Breast epithelium (tissue), 4 donors: Measurements from ENCODE around the gene CDH18. TPM values are rescaled to one million over a fixed set of nuclear protein-coding genes. Genes with fewer than 3 reads are reported as not detected.

ENCODE experiments used
- DNase-seq, 2 donors: peaks; one replicate each; pipeline ENCODE4 v3.0.0-alpha.2; 2019; ENCODE audit warnings: low spot score in 2 of 2
- H3K27ac ChIP-seq, 2 donors: fragments of 200-600 bp; sonication (generic) in 1 of 2; one replicate each; pipeline ENCODE4 v1.5.1; 2016 to 2019; ENCODE audit warnings: mild to moderate bottlenecking in 1 of 2
- H3K27me3 ChIP-seq, 2 donors: fragments of 200-600 bp; sonication (generic) in 1 of 2; one replicate each; pipeline versions ENCODE4 v1.5.1 to v1.6.0; 2017 to 2019; ENCODE audit warnings: control low read depth in 1 of 2, mild to moderate bottlenecking in 1 of 2
- H3K36me3 ChIP-seq: fragments of 200-600 bp; one replicate; pipeline ENCODE4 v1.5.1; 2019
- H3K4me1 ChIP-seq, 2 donors: fragments of 200-600 bp; sonication (generic); one replicate each; pipeline ENCODE4 v1.5.1; 2016 to 2019; ENCODE audit warnings: control low read depth in 1 of 2
- H3K4me3 ChIP-seq, 3 donors: fragments of 200-600 bp; sonication (generic); 1 replicate in 2 of 3; 2 replicates in 1 of 3; pipeline ENCODE4 v1.5.1; 2016 to 2019; ENCODE audit warnings: mild to moderate bottlenecking in 3 of 3, moderate library complexity in 2 of 3
- H3K9me3 ChIP-seq, 2 donors: fragments of 200-600 bp; sonication (generic) in 1 of 2; one replicate each; pipeline ENCODE4 v1.5.1; 2016 to 2019; ENCODE audit warnings: control low read depth in 1 of 2
- POLR2A ChIP-seq: fragments of 450-650 bp; IDR thresholded peaks from one replicate; pipeline ENCODE4 v1.6.1; 2016; ENCODE audit warnings: antibody characterized with exemption, mild to moderate bottlenecking, moderate library complexity
- POLR2AphosphoS5 ChIP-seq, 3 donors: sonication (generic); formaldehyde crosslinking; IDR thresholded peaks; one replicate each; pipeline ENCODE4 v1.6.1; 2017; ENCODE audit warnings: antibody characterized with exemption in 3 of 3
- intact Hi-C: fragments of 100-400 bp; cut with DNase I; formaldehyde crosslinking; loops from one replicate; pipeline ENCODE4 v1.15.1; 2023; ENCODE audit warnings: low total_unique reads
- total RNA-seq, 3 donors: library from RNA; depleted of rRNA; stranded (reverse); fragments of >200 nt; gene quantifications; one replicate each; pipeline ENCODE4 v1.1.0, GENCODE V29; 2016
- TF ChIP-seq, protein P1 (sequence below), 3 donors: fragments of 450-650 bp; IDR thresholded peaks; one replicate each; pipeline ENCODE4 v1.5.1; 2016 to 2017; ENCODE audit warnings: antibody characterized with exemption in 3 of 3, mild to moderate bottlenecking in 3 of 3, moderate library complexity in 3 of 3

The CDH18 gene
- total RNA-seq, 3 donors from 2014 or later: not detected

DNA sequence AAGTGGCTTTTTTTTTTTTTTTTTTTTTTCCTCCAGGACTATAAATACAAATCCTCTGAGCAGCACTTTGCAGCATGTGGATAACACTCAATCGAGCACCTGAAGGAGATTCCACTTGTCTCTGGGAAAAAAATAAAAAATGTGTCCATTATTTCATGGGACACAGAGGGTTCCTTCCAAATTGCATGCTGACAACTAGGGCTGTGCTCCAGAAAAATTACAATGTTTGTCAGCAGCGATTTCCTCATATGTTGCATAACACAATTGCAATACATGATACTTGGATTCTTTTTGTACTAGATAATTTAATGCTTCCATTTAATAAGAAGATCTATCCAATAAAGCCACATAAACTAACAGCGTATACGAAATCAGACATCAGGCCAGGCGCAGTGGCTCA, 84.4 kb downstream of the CDH18 start:
- H3K4me1 ChIP-seq: no peaks in the 10 kb centered on the region
- no peaks in the 10 kb centered on the region for H3K27me3 ChIP-seq
- no peaks in the 10 kb centered on the region for H3K36me3 ChIP-seq
- intact Hi-C loops: no loop called here
- no peak overlapping the region for H3K27ac ChIP-seq
- TF ChIP-seq POLR2AphosphoS5 (IDR thresholded peaks at IDR 0.05) (no peak), POLR2A (no peak)
- TF ChIP-seq, protein P1, sequence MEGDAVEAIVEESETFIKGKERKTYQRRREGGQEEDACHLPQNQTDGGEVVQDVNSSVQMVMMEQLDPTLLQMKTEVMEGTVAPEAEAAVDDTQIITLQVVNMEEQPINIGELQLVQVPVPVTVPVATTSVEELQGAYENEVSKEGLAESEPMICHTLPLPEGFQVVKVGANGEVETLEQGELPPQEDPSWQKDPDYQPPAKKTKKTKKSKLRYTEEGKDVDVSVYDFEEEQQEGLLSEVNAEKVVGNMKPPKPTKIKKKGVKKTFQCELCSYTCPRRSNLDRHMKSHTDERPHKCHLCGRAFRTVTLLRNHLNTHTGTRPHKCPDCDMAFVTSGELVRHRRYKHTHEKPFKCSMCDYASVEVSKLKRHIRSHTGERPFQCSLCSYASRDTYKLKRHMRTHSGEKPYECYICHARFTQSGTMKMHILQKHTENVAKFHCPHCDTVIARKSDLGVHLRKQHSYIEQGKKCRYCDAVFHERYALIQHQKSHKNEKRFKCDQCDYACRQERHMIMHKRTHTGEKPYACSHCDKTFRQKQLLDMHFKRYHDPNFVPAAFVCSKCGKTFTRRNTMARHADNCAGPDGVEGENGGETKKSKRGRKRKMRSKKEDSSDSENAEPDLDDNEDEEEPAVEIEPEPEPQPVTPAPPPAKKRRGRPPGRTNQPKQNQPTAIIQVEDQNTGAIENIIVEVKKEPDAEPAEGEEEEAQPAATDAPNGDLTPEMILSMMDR (IDR thresholded peaks at IDR 0.05): no peak
- H3K9me3 ChIP-seq: no peaks in the 10 kb centered on the region
- H3K4me3 ChIP-seq: no peak overlapping the region
- DNase-seq: no peak

DNA sequence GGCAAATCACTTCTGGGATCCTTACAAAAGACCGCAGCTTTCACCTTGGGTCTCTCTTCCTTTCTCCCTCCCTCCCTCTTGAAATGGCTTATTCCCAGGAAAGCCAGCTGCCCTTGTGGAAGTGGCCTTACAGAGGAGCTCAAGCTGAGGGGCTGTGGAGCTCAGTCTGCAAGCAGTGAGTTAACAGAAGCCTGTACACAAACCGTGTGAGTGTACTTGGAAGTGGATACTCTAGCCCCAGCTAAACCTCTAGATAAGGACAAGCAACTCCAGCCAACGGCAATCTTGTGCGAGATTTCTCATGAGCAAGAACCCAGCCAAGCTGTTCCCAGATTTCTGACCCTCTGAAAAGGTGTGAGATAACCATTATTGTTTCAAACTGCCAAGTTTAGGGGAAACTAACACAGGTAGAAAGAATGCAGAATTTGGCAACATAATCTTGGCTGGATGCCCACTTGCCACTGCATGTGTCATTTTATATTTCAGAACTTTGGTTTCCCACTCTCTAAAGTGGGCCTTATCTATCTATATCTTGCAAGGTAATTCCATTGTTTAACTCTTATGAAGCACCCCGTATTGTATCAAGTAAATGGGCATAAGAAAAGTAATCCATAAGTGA, 85.6 kb downstream of the CDH18 start:
- TF ChIP-seq, protein P1 (IDR thresholded peaks at IDR 0.05): no peak
- no peak for TF ChIP-seq POLR2AphosphoS5 (IDR thresholded peaks at IDR 0.05)
- TF ChIP-seq POLR2A: no peak
- Histone ChIP-seq H3K27ac (no peak overlapping the region), H3K9me3 (no peaks in the 10 kb centered on the region), H3K36me3 (no peaks in the 10 kb centered on the region), H3K4me3 (no peak overlapping the region), H3K4me1 (no peaks in the 10 kb centered on the region), H3K27me3 (no peaks in the 10 kb centered on the region)
- intact Hi-C loops: no loop called here
- DNase-seq: no peak

DNA sequence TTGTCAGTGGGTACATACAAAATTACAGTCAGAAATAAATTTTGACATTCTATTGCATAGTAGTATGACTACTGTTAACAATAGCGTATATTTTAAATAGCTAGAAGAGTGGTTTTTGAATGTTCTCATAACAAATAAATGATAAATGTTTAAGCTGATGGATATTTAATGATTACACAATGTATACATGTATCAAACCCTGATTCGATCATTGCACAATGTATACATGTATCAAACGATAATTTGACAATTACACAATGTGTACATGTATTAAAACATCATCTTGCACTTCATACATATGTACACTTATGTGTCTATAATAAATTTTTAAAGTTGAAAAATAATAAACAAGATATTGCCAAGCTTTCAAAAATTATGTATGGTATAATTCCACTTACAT, 87.7 kb downstream of the CDH18 start:
- no peaks in the 10 kb centered on the region for H3K9me3 ChIP-seq
- DNase-seq: no peak
- H3K27me3 ChIP-seq: no peaks in the 10 kb centered on the region
- no peaks in the 10 kb centered on the region for H3K36me3 ChIP-seq
- H3K4me3 ChIP-seq: no peak overlapping the region
- H3K27ac ChIP-seq: no peak overlapping the region
- TF ChIP-seq POLR2A (no peak), POLR2AphosphoS5 (IDR thresholded peaks at IDR 0.05) (no peak)
- TF ChIP-seq, protein P1 (IDR thresholded peaks at IDR 0.05): no peak
- H3K4me1 ChIP-seq: no peaks in the 10 kb centered on the region
- intact Hi-C loops: no loop called here

DNA sequence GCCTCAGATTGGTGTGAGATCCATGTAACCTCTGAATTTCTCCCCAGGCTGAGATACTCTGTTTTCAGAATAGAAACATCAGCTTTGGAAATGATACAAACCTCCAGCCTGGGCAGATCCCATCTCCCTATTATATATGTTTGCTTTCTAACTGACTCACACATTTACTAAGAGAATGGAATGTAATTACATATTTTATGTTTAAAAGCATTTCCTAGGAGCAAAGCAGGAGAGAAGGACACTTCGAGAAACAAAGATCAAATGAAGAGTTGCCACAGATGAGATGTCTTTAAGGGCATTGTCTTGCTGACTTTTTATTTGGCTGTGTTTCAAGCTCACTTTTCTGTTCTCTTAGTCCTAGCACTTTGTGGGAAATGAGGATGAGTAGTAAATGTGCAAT, 96.3 kb downstream of the CDH18 start:
- intact Hi-C loops: no loop called here
- H3K27ac ChIP-seq: no peak overlapping the region
- no peak overlapping the region for H3K4me3 ChIP-seq
- DNase-seq: no peak
- H3K36me3 ChIP-seq: no peaks in the 10 kb centered on the region
- TF ChIP-seq, protein P1 (IDR thresholded peaks at IDR 0.05): no peak
- TF ChIP-seq POLR2AphosphoS5 (IDR thresholded peaks at IDR 0.05): no peak
- TF ChIP-seq POLR2A: no peak
- H3K27me3 ChIP-seq: no peaks in the 10 kb centered on the region
- H3K9me3 ChIP-seq: no peaks in the 10 kb centered on the region
- no peaks in the 10 kb centered on the region for H3K4me1 ChIP-seq

DNA sequence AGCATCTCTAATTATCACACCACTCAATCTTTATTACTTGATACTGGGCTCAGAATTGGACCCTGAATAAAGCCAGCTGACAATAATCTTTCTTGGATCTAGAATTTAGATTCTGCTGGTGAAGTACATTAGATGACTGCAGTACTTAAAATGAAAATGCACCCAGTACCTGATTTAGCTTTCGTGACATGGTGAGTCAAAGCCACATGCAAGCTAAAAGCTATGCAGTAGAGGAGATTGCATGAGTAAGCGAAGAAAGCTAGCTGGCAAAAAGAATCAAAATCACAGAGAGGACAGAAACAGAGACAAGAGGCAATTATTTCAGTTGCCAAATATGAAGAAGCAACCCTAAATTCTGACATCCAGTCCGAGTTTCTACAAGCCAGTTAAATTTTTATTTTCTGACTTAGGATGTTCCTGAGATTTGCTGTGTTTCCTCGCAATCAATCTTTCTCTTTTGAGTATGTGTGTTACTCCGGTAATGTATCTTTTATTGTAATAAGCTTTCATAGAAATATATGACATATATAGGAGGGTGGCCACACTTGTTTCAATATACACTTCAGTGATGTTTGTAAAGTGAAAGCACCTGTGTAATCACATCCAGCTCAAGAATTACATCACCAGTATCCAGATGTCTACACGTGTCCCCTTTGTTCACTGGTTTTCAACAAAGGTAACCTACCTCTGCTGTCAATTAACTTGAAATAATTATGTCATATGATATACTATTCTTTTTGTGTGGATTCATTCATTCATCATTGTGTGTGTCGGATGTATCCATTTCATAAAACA, 101.7 kb downstream of the CDH18 start:
- Histone ChIP-seq H3K36me3 (no peaks in the 10 kb centered on the region), H3K4me1 (no peaks in the 10 kb centered on the region), H3K27me3 (no peaks in the 10 kb centered on the region), H3K9me3 (no peaks in the 10 kb centered on the region), H3K27ac (no peak overlapping the region), H3K4me3 (no peak overlapping the region)
- intact Hi-C loops: no loop called here
- no peak for DNase-seq
- TF ChIP-seq POLR2AphosphoS5 (IDR thresholded peaks at IDR 0.05) (no peak), POLR2A (no peak)
- TF ChIP-seq, protein P1 (IDR thresholded peaks at IDR 0.05): no peak
